ENCODE results near the gene PLD3.

Gene PLD3

GRCh38 chr19:40335855-40336600 lies 12.5 kb upstream of the PLD3 start:
- peaks cover 33% of the 10 kb centered on the region for H3K36me3 ChIP-seq
- no peaks in the 10 kb centered on the region for H3K27me3 ChIP-seq
- no peaks in the 10 kb centered on the region for H3K9me3 ChIP-seq
- TF ChIP-seq, protein P1, sequence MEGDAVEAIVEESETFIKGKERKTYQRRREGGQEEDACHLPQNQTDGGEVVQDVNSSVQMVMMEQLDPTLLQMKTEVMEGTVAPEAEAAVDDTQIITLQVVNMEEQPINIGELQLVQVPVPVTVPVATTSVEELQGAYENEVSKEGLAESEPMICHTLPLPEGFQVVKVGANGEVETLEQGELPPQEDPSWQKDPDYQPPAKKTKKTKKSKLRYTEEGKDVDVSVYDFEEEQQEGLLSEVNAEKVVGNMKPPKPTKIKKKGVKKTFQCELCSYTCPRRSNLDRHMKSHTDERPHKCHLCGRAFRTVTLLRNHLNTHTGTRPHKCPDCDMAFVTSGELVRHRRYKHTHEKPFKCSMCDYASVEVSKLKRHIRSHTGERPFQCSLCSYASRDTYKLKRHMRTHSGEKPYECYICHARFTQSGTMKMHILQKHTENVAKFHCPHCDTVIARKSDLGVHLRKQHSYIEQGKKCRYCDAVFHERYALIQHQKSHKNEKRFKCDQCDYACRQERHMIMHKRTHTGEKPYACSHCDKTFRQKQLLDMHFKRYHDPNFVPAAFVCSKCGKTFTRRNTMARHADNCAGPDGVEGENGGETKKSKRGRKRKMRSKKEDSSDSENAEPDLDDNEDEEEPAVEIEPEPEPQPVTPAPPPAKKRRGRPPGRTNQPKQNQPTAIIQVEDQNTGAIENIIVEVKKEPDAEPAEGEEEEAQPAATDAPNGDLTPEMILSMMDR (IDR thresholded peaks at IDR 0.05; ENCODE audit: low read depth, low read length), result no peak
- DNase-seq, result no peak
- H3K4me3 ChIP-seq (ENCODE audit: low read depth, low read length), result no peak overlapping the region
- H3K4me1 ChIP-seq, result no peaks in the 10 kb centered on the region

GRCh38 chr19:40336601-40336900 lies 11.9 kb upstream of the PLD3 start:
- TF ChIP-seq, protein P1 (IDR thresholded peaks at IDR 0.05; ENCODE audit: low read depth, low read length), result no peak
- H3K9me3 ChIP-seq, result no peaks in the 10 kb centered on the region
- H3K36me3 ChIP-seq, result peaks cover 30% of the 10 kb centered on the region
- no peaks in the 10 kb centered on the region for H3K27me3 ChIP-seq
- no peaks in the 10 kb centered on the region for H3K4me1 ChIP-seq
- no peak for DNase-seq
- no peak overlapping the region for H3K4me3 ChIP-seq (ENCODE audit: low read depth, low read length)

DNA sequence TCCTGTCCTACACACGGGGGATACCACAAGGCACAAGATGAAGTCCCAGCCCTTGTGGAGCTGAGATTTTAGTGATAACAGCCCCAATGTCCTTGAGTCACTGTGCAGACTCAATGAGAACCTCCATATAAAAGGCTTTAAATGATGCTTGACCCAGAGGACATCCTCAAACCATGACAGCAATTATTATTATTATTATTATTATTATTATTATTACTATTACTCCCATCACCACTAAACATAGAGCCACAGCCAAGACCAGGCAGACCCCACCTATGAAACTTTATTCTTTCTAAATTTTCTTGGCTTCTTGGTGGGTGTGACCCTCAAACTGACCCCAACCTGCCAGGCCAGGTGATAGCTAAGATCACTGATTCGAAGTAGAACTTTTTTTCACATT lies 11.4 kb upstream of the PLD3 start:
- H3K36me3 ChIP-seq, result peaks cover 29% of the 10 kb centered on the region
- H3K4me1 ChIP-seq, result no peaks in the 10 kb centered on the region
- no peaks in the 10 kb centered on the region for H3K27me3 ChIP-seq
- no peaks in the 10 kb centered on the region for H3K9me3 ChIP-seq
- no peak for DNase-seq
- TF ChIP-seq, protein P1 (IDR thresholded peaks at IDR 0.05; ENCODE audit: low read depth, low read length), result no peak
- H3K4me3 ChIP-seq (ENCODE audit: low read depth, low read length), result no peak overlapping the region

DNA sequence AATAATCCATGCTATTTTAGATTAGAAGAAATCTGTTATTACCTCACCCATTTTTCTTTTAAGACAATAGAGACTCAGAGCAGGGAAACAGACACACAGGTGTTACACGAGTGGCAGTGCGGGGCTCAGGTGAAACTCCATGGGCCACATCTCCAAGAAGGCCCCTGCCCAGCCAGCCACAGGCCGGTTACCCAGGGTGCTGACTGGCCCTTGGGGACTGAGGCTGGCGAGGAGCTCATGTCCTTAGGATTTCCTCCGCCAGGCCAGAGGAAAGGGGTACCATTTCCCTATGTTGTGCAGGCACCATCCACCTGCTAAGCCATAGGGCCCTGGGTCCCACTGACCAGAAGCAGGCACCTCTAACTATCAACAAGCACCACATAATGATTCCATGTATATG lies 10.9 kb upstream of the PLD3 start:
- H3K36me3 ChIP-seq, result peaks cover 24% of the 10 kb centered on the region
- TF ChIP-seq, protein P1 (IDR thresholded peaks at IDR 0.05; ENCODE audit: low read depth, low read length), result no peak
- H3K27me3 ChIP-seq, result no peaks in the 10 kb centered on the region
- H3K4me3 ChIP-seq (ENCODE audit: low read depth, low read length), result no peak overlapping the region
- DNase-seq, result no peak
- H3K4me1 ChIP-seq, result no peaks in the 10 kb centered on the region
- no peaks in the 10 kb centered on the region for H3K9me3 ChIP-seq

DNA sequence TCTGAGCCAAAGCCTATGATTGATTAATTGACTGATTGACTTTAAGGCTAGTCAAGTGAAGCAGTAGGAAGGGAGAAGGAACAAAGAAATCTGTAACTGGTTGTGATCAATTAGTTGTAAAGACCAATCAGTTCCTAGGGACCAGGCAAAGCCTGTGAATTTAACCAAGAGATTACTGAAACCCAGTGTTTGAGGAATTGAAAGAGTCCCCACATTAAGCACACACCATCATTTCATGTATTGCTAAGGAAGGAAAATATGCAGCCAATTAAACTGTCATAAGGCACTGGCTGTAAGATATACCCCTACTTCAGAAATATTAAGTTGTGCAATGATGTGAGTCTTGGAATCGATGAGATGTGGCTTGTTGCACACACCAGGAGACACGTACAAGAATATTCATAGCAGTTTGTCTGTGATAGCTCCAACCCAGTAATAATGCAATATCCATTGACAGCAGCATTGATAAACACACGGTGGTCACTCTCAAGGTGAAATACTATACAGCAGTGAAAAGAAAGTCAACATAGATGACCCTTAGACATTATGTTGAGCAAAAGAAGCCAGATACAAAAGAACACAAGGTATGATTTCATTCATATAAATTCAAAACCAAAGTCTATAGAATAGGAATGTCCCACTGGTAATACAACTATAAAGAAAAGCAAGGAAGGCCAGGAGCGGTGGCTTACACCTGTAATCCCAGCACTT lies 9.3 kb upstream of the PLD3 start:
- peaks cover 17% of the 10 kb centered on the region for H3K36me3 ChIP-seq
- H3K27me3 ChIP-seq, result no peaks in the 10 kb centered on the region
- H3K4me3 ChIP-seq (ENCODE audit: low read depth, low read length), result no peak overlapping the region
- no peaks in the 10 kb centered on the region for H3K4me1 ChIP-seq
- no peak for DNase-seq
- H3K9me3 ChIP-seq, result no peaks in the 10 kb centered on the region
- TF ChIP-seq, protein P1 (IDR thresholded peaks at IDR 0.05; ENCODE audit: low read depth, low read length), result no peak

Measured in BE2C (cell line).